ENCODE data around the gene NATD1.
A peak's percentile ranks its signal among the peaks of the same experiment; 100 is the strongest.

Gene NATD1

GRCh38 chr17:21262259-21262993 is 9.2 kb upstream of the NATD1 start:
- no peak overlapping the region for H3K4me3 ChIP-seq (ENCODE audit: low read length)
- H3K36me3 ChIP-seq (ENCODE audit: control insufficient read depth, insufficient read depth, low read length), result no peaks in the 10 kb centered on the region
- H3K27me3 ChIP-seq (ENCODE audit: control insufficient read depth, insufficient read depth, low read length), result no peaks in the 10 kb centered on the region
- no peak overlapping the region for H3K27ac ChIP-seq (ENCODE audit: low read depth, low read length)
- no peaks in the 10 kb centered on the region for H3K4me1 ChIP-seq (ENCODE audit: control insufficient read depth, insufficient read depth, low read length)
- no peak overlapping the region for H3K9ac ChIP-seq (ENCODE audit: low read length)

- no peak overlapping the region for H3K4me3 ChIP-seq (ENCODE audit: low read length)
- H3K27ac ChIP-seq (ENCODE audit: low read depth, low read length), result no peak overlapping the region
- no peaks in the 10 kb centered on the region for H3K27me3 ChIP-seq (ENCODE audit: control insufficient read depth, insufficient read depth, low read length)
- no peaks in the 10 kb centered on the region for H3K4me1 ChIP-seq (ENCODE audit: control insufficient read depth, insufficient read depth, low read length)
- H3K9ac ChIP-seq (ENCODE audit: low read length), result no peak overlapping the region
- no peaks in the 10 kb centered on the region for H3K36me3 ChIP-seq (ENCODE audit: control insufficient read depth, insufficient read depth, low read length)
Observed at GRCh38 chr17:21258593-21258992, 5.4 kb upstream of the NATD1 start.

- Histone ChIP-seq H3K9ac (ENCODE audit: low read length) (peak overlapping the region; percentile 3), H3K27ac (ENCODE audit: low read depth, low read length) (peak overlapping the region; percentile 76), H3K4me3 (ENCODE audit: low read length) (peak overlapping the region; percentile 64), H3K36me3 (ENCODE audit: control insufficient read depth, insufficient read depth, low read length) (no peaks in the 10 kb centered on the region), H3K4me1 (ENCODE audit: control insufficient read depth, insufficient read depth, low read length) (peaks cover 3% of the 10 kb centered on the region), H3K27me3 (ENCODE audit: control insufficient read depth, insufficient read depth, low read length) (no peaks in the 10 kb centered on the region)
Observed at GRCh38 chr17:21253646-21254441, 634 bp upstream of the NATD1 start.

- Histone ChIP-seq H3K27me3 (ENCODE audit: control insufficient read depth, insufficient read depth, low read length) (no peaks in the 10 kb centered on the region), H3K36me3 (ENCODE audit: control insufficient read depth, insufficient read depth, low read length) (no peaks in the 10 kb centered on the region), H3K4me3 (ENCODE audit: low read length) (peak overlapping the region; percentile 70), H3K9ac (ENCODE audit: low read length) (peak overlapping the region; percentile 30), H3K4me1 (ENCODE audit: control insufficient read depth, insufficient read depth, low read length) (peaks cover 3% of the 10 kb centered on the region), H3K27ac (ENCODE audit: low read depth, low read length) (no peak overlapping the region)
Observed at GRCh38 chr17:21252289-21252795, 868 bp downstream of the NATD1 start.

GRCh38 chr17:21251337-21252010 is 1.7 kb downstream of the NATD1 start:
- peaks cover 3% of the 10 kb centered on the region for H3K4me1 ChIP-seq (ENCODE audit: control insufficient read depth, insufficient read depth, low read length)
- no peaks in the 10 kb centered on the region for H3K36me3 ChIP-seq (ENCODE audit: control insufficient read depth, insufficient read depth, low read length)
- H3K4me3 ChIP-seq (ENCODE audit: low read length), result no peak overlapping the region
- H3K27ac ChIP-seq (ENCODE audit: low read depth, low read length), result no peak overlapping the region
- H3K9ac ChIP-seq (ENCODE audit: low read length), result no peak overlapping the region
- H3K27me3 ChIP-seq (ENCODE audit: control insufficient read depth, insufficient read depth, low read length), result no peaks in the 10 kb centered on the region

GRCh38 chr17:21250854-21251253 is 2.4 kb downstream of the NATD1 start:
- H3K4me1 ChIP-seq (ENCODE audit: control insufficient read depth, insufficient read depth, low read length), result peaks cover 3% of the 10 kb centered on the region
- H3K9ac ChIP-seq (ENCODE audit: low read length), result no peak overlapping the region
- no peak overlapping the region for H3K27ac ChIP-seq (ENCODE audit: low read depth, low read length)
- H3K4me3 ChIP-seq (ENCODE audit: low read length), result no peak overlapping the region
- no peaks in the 10 kb centered on the region for H3K36me3 ChIP-seq (ENCODE audit: control insufficient read depth, insufficient read depth, low read length)
- H3K27me3 ChIP-seq (ENCODE audit: control insufficient read depth, insufficient read depth, low read length), result no peaks in the 10 kb centered on the region

- Histone ChIP-seq H3K4me1 (ENCODE audit: control insufficient read depth, insufficient read depth, low read length) (peaks cover 3% of the 10 kb centered on the region), H3K36me3 (ENCODE audit: control insufficient read depth, insufficient read depth, low read length) (no peaks in the 10 kb centered on the region), H3K27me3 (ENCODE audit: control insufficient read depth, insufficient read depth, low read length) (no peaks in the 10 kb centered on the region), H3K9ac (ENCODE audit: low read length) (peak overlapping the region; percentile 16), H3K27ac (ENCODE audit: low read depth, low read length) (no peak overlapping the region), H3K4me3 (ENCODE audit: low read length) (no peak overlapping the region)
Observed at GRCh38 chr17:21249920-21250703, 3.1 kb downstream of the NATD1 start.

- no peak overlapping the region for H3K27ac ChIP-seq (ENCODE audit: low read depth, low read length)
Observed at GRCh38 chr17:21249086-21249795, 4.0 kb downstream of the NATD1 start.

GRCh38 chr17:21248500-21248899 is 4.7 kb downstream of the NATD1 start:
- no peak overlapping the region for H3K4me3 ChIP-seq (ENCODE audit: low read length)
- H3K27ac ChIP-seq (ENCODE audit: low read depth, low read length), result no peak overlapping the region
- H3K27me3 ChIP-seq (ENCODE audit: control insufficient read depth, insufficient read depth, low read length), result no peaks in the 10 kb centered on the region
- no peak overlapping the region for H3K9ac ChIP-seq (ENCODE audit: low read length)
- H3K36me3 ChIP-seq (ENCODE audit: control insufficient read depth, insufficient read depth, low read length), result no peaks in the 10 kb centered on the region
- peaks cover 3% of the 10 kb centered on the region for H3K4me1 ChIP-seq (ENCODE audit: control insufficient read depth, insufficient read depth, low read length)

More at GRCh38 chr17:21249086-21249795, 4.0 kb downstream of the NATD1 start:
- Histone ChIP-seq H3K4me3 (ENCODE audit: low read length) (no peak overlapping the region), H3K9ac (ENCODE audit: low read length) (no peak overlapping the region), H3K4me1 (ENCODE audit: control insufficient read depth, insufficient read depth, low read length) (peaks cover 3% of the 10 kb centered on the region), H3K27me3 (ENCODE audit: control insufficient read depth, insufficient read depth, low read length) (no peaks in the 10 kb centered on the region), H3K36me3 (ENCODE audit: control insufficient read depth, insufficient read depth, low read length) (no peaks in the 10 kb centered on the region)

DNA sequence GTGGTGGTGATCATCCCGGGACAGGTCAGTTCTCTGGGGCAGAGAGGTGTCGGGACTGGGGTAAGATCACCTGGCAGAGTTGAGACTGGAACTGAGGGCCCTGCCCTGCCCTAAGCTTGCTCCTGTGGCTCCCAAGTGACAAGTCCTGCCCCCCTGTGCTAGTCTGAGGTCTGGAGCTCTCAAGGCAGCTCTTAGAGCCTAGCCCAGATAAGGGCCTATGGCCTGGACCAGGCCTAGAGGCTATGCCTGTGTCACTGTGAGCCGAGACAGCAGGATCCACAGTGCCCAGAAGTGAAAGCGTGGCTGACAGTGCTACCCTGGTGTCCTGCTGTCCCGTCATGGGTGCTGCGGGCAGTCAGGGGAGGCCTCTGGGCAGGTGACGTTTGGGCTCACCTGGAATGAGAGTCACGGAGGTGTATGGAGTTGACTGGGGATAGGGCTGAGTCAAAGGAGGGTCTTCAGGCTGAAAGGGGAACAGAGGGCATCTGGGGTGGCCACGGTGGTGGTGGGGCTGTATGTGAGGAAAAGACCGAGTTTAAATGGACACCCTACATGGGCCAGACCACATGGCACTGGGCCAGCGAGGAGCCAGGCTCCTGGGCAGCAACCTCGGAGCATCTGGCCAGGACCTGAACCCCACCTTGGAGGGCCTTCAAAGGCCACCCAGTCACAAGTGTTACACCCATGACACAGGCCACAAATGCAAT is 5.5 kb downstream of the NATD1 start:
- Histone ChIP-seq H3K9ac (ENCODE audit: low read length) (no peak overlapping the region), H3K27me3 (ENCODE audit: control insufficient read depth, insufficient read depth, low read length) (no peaks in the 10 kb centered on the region), H3K4me3 (ENCODE audit: low read length) (no peak overlapping the region), H3K27ac (ENCODE audit: low read depth, low read length) (no peak overlapping the region), H3K4me1 (ENCODE audit: control insufficient read depth, insufficient read depth, low read length) (peaks cover 3% of the 10 kb centered on the region), H3K36me3 (ENCODE audit: control insufficient read depth, insufficient read depth, low read length) (no peaks in the 10 kb centered on the region)

DNA sequence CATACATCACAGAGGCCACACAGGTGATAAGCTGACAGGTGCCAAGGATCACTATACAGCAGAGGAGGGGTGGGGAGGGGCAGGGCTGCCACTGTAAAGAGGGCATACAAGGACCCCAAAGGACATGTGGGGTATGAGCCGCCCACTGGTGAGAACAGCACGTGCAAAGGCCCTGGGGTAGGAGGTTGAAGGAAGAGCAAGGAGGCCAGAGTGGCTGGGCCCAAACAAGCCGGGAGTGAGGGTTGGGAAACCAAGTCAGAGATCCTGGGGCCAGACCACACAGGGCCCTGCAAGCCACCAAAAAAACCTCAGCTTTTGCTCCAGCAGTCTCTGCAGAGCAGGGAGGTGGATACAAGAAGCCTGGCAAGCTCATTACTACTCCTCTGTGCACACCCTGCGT is 6.5 kb downstream of the NATD1 start:
- no peaks in the 10 kb centered on the region for H3K4me1 ChIP-seq (ENCODE audit: control insufficient read depth, insufficient read depth, low read length)
- no peaks in the 10 kb centered on the region for H3K27me3 ChIP-seq (ENCODE audit: control insufficient read depth, insufficient read depth, low read length)
- no peak overlapping the region for H3K27ac ChIP-seq (ENCODE audit: low read depth, low read length)
- no peaks in the 10 kb centered on the region for H3K36me3 ChIP-seq (ENCODE audit: control insufficient read depth, insufficient read depth, low read length)
- H3K4me3 ChIP-seq (ENCODE audit: low read length), result no peak overlapping the region
- no peak overlapping the region for H3K9ac ChIP-seq (ENCODE audit: low read length)

Data from rectal smooth muscle tissue (tissue), 1 donor.